Parathyroid adenoma (tissue), 2 donors: Measurements from ENCODE around the gene LCN2.

Experiments used
- H2AFZ ChIP-seq: fragments of 300-600 bp; sonication (generic); one replicate; pipeline ENCODE4 v1.7.0; 2017; ENCODE audit warnings: antibody characterized with exemption, mild to moderate bottlenecking
- H3K27ac ChIP-seq: fragments of 300-600 bp; sonication (generic); one replicate; pipeline ENCODE4 v1.7.0; 2017
- H3K27me3 ChIP-seq: fragments of 300-600 bp; sonication (generic); one replicate; pipeline ENCODE4 v1.7.0; 2017; ENCODE audit warnings: low read length; ENCODE audit not compliant: control insufficient read depth, insufficient read depth
- H3K36me3 ChIP-seq: fragments of 300-600 bp; sonication (generic); one replicate; pipeline ENCODE4 v1.7.0; 2017; ENCODE audit warnings: low read length; ENCODE audit not compliant: control insufficient read depth, insufficient read depth
- H3K4me1 ChIP-seq: fragments of 300-600 bp; sonication (generic); one replicate; pipeline ENCODE4 v1.7.0; 2017; ENCODE audit warnings: control low read depth
- H3K4me2 ChIP-seq: fragments of 300-600 bp; sonication (generic); one replicate; pipeline ENCODE4 v1.7.0; 2017; ENCODE audit warnings: low read length
- H3K4me3 ChIP-seq: fragments of 300-600 bp; sonication (generic); one replicate; pipeline ENCODE4 v1.7.0; 2017; ENCODE audit warnings: low read depth, low read length
- H3K79me2 ChIP-seq: fragments of 300-600 bp; sonication (generic); one replicate; pipeline ENCODE4 v1.7.0; 2017; ENCODE audit warnings: control low read depth
- H3K9ac ChIP-seq: fragments of 300-600 bp; sonication (generic); one replicate; pipeline ENCODE4 v1.7.0; 2017; ENCODE audit warnings: mild to moderate bottlenecking
- H3K9me3 ChIP-seq: fragments of 300-600 bp; sonication (generic); one replicate; pipeline ENCODE4 v1.7.0; 2017; ENCODE audit warnings: low read length; ENCODE audit not compliant: control insufficient read depth
- TF ChIP-seq, protein P1 (sequence below): fragments of 300-600 bp; sonication (generic); IDR thresholded peaks from one replicate; pipeline ENCODE4 v1.7.0; 2017; ENCODE audit warnings: antibody characterized with exemption, mild to moderate bottlenecking
- donor health status: primary hyperparathyroidism.

The LCN2 gene

GRCh38 chr9:128136816-128137793 is 12.1 kb upstream of the LCN2 start:
- TF ChIP-seq, protein P1, sequence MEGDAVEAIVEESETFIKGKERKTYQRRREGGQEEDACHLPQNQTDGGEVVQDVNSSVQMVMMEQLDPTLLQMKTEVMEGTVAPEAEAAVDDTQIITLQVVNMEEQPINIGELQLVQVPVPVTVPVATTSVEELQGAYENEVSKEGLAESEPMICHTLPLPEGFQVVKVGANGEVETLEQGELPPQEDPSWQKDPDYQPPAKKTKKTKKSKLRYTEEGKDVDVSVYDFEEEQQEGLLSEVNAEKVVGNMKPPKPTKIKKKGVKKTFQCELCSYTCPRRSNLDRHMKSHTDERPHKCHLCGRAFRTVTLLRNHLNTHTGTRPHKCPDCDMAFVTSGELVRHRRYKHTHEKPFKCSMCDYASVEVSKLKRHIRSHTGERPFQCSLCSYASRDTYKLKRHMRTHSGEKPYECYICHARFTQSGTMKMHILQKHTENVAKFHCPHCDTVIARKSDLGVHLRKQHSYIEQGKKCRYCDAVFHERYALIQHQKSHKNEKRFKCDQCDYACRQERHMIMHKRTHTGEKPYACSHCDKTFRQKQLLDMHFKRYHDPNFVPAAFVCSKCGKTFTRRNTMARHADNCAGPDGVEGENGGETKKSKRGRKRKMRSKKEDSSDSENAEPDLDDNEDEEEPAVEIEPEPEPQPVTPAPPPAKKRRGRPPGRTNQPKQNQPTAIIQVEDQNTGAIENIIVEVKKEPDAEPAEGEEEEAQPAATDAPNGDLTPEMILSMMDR, result no peak
- Histone ChIP-seq H3K27ac (no peak overlapping the region), H3K9ac (no peak overlapping the region), H3K9me3 (no peaks in the 10 kb centered on the region), H3K4me3 (no peak overlapping the region), H3K4me1 (no peaks in the 10 kb centered on the region), H3K27me3 (no peaks in the 10 kb centered on the region), H3K36me3 (no peaks in the 10 kb centered on the region), H2AFZ (no peak overlapping the region), H3K4me2 (no peak overlapping the region), H3K79me2 (no peaks in the 10 kb centered on the region)

- Histone ChIP-seq H3K9me3 (no peaks in the 10 kb centered on the region), H3K27ac (no peak overlapping the region), H3K36me3 (no peaks in the 10 kb centered on the region), H3K9ac (no peak overlapping the region), H3K27me3 (no peaks in the 10 kb centered on the region), H2AFZ (no peak overlapping the region), H3K4me1 (no peaks in the 10 kb centered on the region), H3K4me3 (no peak overlapping the region), H3K79me2 (no peaks in the 10 kb centered on the region), H3K4me2 (no peak overlapping the region)
- TF ChIP-seq, protein P1, result no peak
Observed at GRCh38 chr9:128138001-128138400, 11.3 kb upstream of the LCN2 start.

GRCh38 chr9:128139621-128140020 is 9.6 kb upstream of the LCN2 start:
- no peaks in the 10 kb centered on the region for H3K36me3 ChIP-seq
- H3K9ac ChIP-seq, result no peak overlapping the region
- H3K27ac ChIP-seq, result no peak overlapping the region
- H3K79me2 ChIP-seq, result no peaks in the 10 kb centered on the region
- H3K27me3 ChIP-seq, result no peaks in the 10 kb centered on the region
- H2AFZ ChIP-seq, result no peak overlapping the region
- H3K9me3 ChIP-seq, result no peaks in the 10 kb centered on the region
- TF ChIP-seq, protein P1, result no peak
- H3K4me1 ChIP-seq, result no peaks in the 10 kb centered on the region
- no peak overlapping the region for H3K4me3 ChIP-seq
- no peak overlapping the region for H3K4me2 ChIP-seq

- Histone ChIP-seq H2AFZ (no peak overlapping the region), H3K27me3 (no peaks in the 10 kb centered on the region), H3K9ac (no peak overlapping the region), H3K79me2 (no peaks in the 10 kb centered on the region), H3K9me3 (no peaks in the 10 kb centered on the region), H3K4me2 (no peak overlapping the region), H3K27ac (no peak overlapping the region), H3K36me3 (no peaks in the 10 kb centered on the region), H3K4me1 (no peaks in the 10 kb centered on the region), H3K4me3 (no peak overlapping the region)
- TF ChIP-seq, protein P1, result no peak
Observed at GRCh38 chr9:128141604-128142003, 7.6 kb upstream of the LCN2 start.

GRCh38 chr9:128142061-128142460 is 7.2 kb upstream of the LCN2 start:
- Histone ChIP-seq H3K27me3 (no peaks in the 10 kb centered on the region), H3K9me3 (no peaks in the 10 kb centered on the region), H3K4me3 (no peak overlapping the region), H2AFZ (no peak overlapping the region), H3K9ac (no peak overlapping the region), H3K36me3 (no peaks in the 10 kb centered on the region), H3K4me1 (no peaks in the 10 kb centered on the region), H3K4me2 (no peak overlapping the region), H3K27ac (no peak overlapping the region), H3K79me2 (no peaks in the 10 kb centered on the region)
- TF ChIP-seq, protein P1, result no peak
